HCT116 (cell line): Measurements from ENCODE around the gene DPH6. TPM values are rescaled to one million over a fixed set of nuclear protein-coding genes. Genes with fewer than 3 reads are reported as not detected.
"Not testable (repeated sequence)": the region's sequence is repeated elsewhere in the genome, so short reads cannot be mapped to it uniquely, and the experiment has no call there.

Experiments
- ATAC-seq: fragments of 200-7000 bp; cut with Tn5 transposase; 2 replicates; pipeline ENCODE4 v1.9.1; 2020; ENCODE audit warnings: mild to moderate bottlenecking, moderate library complexity
- BruUV-seq: library from RNA; stranded (reverse); fragments of 400-500 nt; replicated peaks from 2 replicates; lab custom pipeline; 2021; lab: Mats Ljungman, UMichigan
- CTCF ChIA-PET: fragments of 300-600 bp; sonication (Branson Sonifier 250); formaldehyde crosslinking; loops from one replicate; lab custom pipeline; 2021; ENCODE audit warnings: antibody characterized with exemption; lab: Charles Lee
- POLR2A ChIA-PET: fragments of 300-600, 350-600 bp; sonication (Branson Sonifier 250); formaldehyde crosslinking; loops from one replicate; lab custom pipeline; 2021; ENCODE audit warnings: antibody characterized with exemption; lab: Charles Lee
- RAD21 ChIA-PET, 2 experiments: fragments of 300-600 bp; sonication (Branson Sonifier 250); formaldehyde crosslinking; loops; one replicate each; lab custom pipeline; 2023; ENCODE audit warnings: low total read pairs in 2 of 2; ENCODE audit not compliant: uncharacterized antibody in 2 of 2, unreplicated experiment in 2 of 2, low non-redundant PET in 1 of 2; lab: Charles Lee
- DNase-seq: peaks from one replicate; pipeline ENCODE4 v3.0.0-alpha.2; 2010; ENCODE audit warnings: low read depth, low spot score
- H2AFZ ChIP-seq: fragments of 200-600 bp; shearing (Covaris generic), sonication (generic); 2 replicates; pipeline ENCODE4 v1.6.1; 2017; ENCODE audit warnings: low read depth, mixed run types, mixed read lengths, antibody characterized with exemption, low read length; ENCODE audit not compliant: poor library complexity, severe bottlenecking
- H3K27ac ChIP-seq: 2 replicates; pipeline ENCODE4 v1.5.1; 2012; ENCODE audit warnings: low read depth, low read length
- H3K27me3 ChIP-seq: fragments of 200-600 bp; sonication (generic); 2 replicates; pipeline ENCODE4 v1.6.1; 2016; ENCODE audit warnings: mixed run types, low read length, mixed read lengths; ENCODE audit not compliant: insufficient read depth
- H3K36me3 ChIP-seq, 2 experiments: fragments of 200-500 bp in 1 of 2; fragments of 200-600 bp in 1 of 2; sonication (Bioruptor generic) in 1 of 2; sonication (generic) in 1 of 2; 2 replicates each; pipeline versions ENCODE4 v1.5.1 to v1.6.1; 2014 to 2016; ENCODE audit warnings: low read length in 2 of 2, inconsistent platforms in 1 of 2, mixed read lengths in 1 of 2, mixed run types in 1 of 2; ENCODE audit not compliant: insufficient read depth in 2 of 2, control insufficient read depth in 1 of 2
- H3K4me1 ChIP-seq, 2 experiments: fragments of 200-600 bp in 1 of 2; sonication (generic) in 1 of 2; 2 replicates each; pipeline versions ENCODE4 v1.5.1 to v1.6.1; 2012 to 2017; ENCODE audit warnings: low read length in 2 of 2, inconsistent platforms in 1 of 2, mild to moderate bottlenecking in 1 of 2, mixed read lengths in 1 of 2, mixed run types in 1 of 2, moderate library complexity in 1 of 2; ENCODE audit not compliant: insufficient read depth in 2 of 2, control insufficient read depth in 1 of 2
- H3K4me2 ChIP-seq: fragments of 200-600 bp; sonication (generic); 2 replicates; pipeline ENCODE4 v1.6.1; 2017; ENCODE audit warnings: mixed run types, low read length, mixed read lengths
- H3K4me3 ChIP-seq, 2 experiments: fragments of 200-600 bp in 1 of 2; sonication (generic) in 1 of 2; replicated peaks in 1 of 2; 2 replicates each; pipeline ENCODE4 v1.5.1; 2011 to 2016; ENCODE audit warnings: low read length in 2 of 2, control low read depth in 1 of 2, low read depth in 1 of 2, mild to moderate bottlenecking in 1 of 2, mixed read lengths in 1 of 2, mixed run types in 1 of 2
- H3K79me2 ChIP-seq: fragments of 200-600 bp; sonication (generic); 2 replicates; pipeline ENCODE4 v1.6.1; 2017; ENCODE audit warnings: mild to moderate bottlenecking, mixed run types, low read length, moderate library complexity, mixed read lengths; ENCODE audit not compliant: insufficient read depth
- H3K9ac ChIP-seq: fragments of 200-600 bp; sonication (generic); 2 replicates; pipeline ENCODE4 v1.6.1; 2016; ENCODE audit warnings: low read length, mixed read lengths
- H3K9me2 ChIP-seq: fragments of 200-600 bp; sonication (generic), shearing (Covaris generic); 2 replicates; pipeline ENCODE4 v1.6.1; 2017; ENCODE audit warnings: mixed run types, mild to moderate bottlenecking, moderate library complexity; ENCODE audit not compliant: insufficient read depth
- H3K9me3 ChIP-seq, 2 experiments: fragments of 200-500 bp in 1 of 2; fragments of 200-600 bp in 1 of 2; sonication (Bioruptor generic) in 1 of 2; sonication (generic) in 1 of 2; 2 replicates each; pipeline ENCODE4 v1.6.1; 2014 to 2017; ENCODE audit warnings: low read length in 2 of 2, mixed read lengths in 2 of 2, inconsistent platforms in 1 of 2, low read depth in 1 of 2, mild to moderate bottlenecking in 1 of 2, mixed run types in 1 of 2, moderate library complexity in 1 of 2; ENCODE audit not compliant: control insufficient read depth in 1 of 2, insufficient read depth in 1 of 2
- H4K20me1 ChIP-seq: fragments of 200-600 bp; sonication (generic), shearing (Covaris generic); 2 replicates; pipeline ENCODE4 v1.6.1; 2017; ENCODE audit warnings: mixed run types, mild to moderate bottlenecking, moderate library complexity; ENCODE audit not compliant: insufficient read depth
- CBX3 ChIP-seq: IDR thresholded peaks from 2 replicates; pipeline ENCODE4 v1.6.1; 2012; ENCODE audit warnings: low read depth
- EGR1 ChIP-seq: IDR thresholded peaks from 2 replicates; pipeline ENCODE4 v1.6.1; 2012; ENCODE audit warnings: low read depth
- JUND ChIP-seq: IDR thresholded peaks from 2 replicates; pipeline ENCODE4 v1.6.1; 2012
- MAX ChIP-seq: IDR thresholded peaks from 2 replicates; pipeline ENCODE4 v1.6.1; 2012
- POLR2AphosphoS5 ChIP-seq: IDR thresholded peaks from 2 replicates; pipeline ENCODE4 v1.6.1; 2011; ENCODE audit warnings: mild to moderate bottlenecking, low read depth, low read length, moderate library complexity
- SIN3A ChIP-seq: IDR thresholded peaks from 2 replicates; pipeline ENCODE4 v1.6.1; 2012; ENCODE audit warnings: low read depth
- SP1 ChIP-seq: IDR thresholded peaks from 2 replicates; pipeline ENCODE4 v1.6.1; 2012; ENCODE audit warnings: low read depth
- ZNF274 ChIP-seq: fragments of 200-500 bp; sonication (Bioruptor generic); IDR thresholded peaks from 2 replicates; pipeline ENCODE4 v1.6.1; 2014; ENCODE audit warnings: mild to moderate bottlenecking, low read depth, low read length, inconsistent platforms
- intact Hi-C: fragments of 100-400 bp; cut with micrococcal nuclease; formaldehyde crosslinking; loops from 2 replicates; pipeline ENCODE4 v1.10.0; 2022
- total RNA-seq: library from RNA; stranded (reverse); gene quantifications from one replicate; pipeline ENCODE4 v1.2.1, GENCODE V29; 2021; ENCODE audit not compliant: unreplicated experiment
- TF ChIP-seq, protein P1 (sequence below): IDR thresholded peaks from 2 replicates; pipeline ENCODE4 v1.6.1; 2012; ENCODE audit warnings: low read depth

The DPH6 gene
- total RNA-seq, 1 experiment from 2014 or later, result 18.2 TPM

- ATAC-seq, RAD21 ChIA-PET, DNase-seq, H3K4me3 ChIP-seq, BruUV-seq, CTCF ChIA-PET, H3K9me2 ChIP-seq, intact Hi-C loops, H3K79me2 ChIP-seq, H3K9me3 ChIP-seq, H3K27ac ChIP-seq, POLR2A ChIA-PET, H3K4me1 ChIP-seq, H3K9ac ChIP-seq, H3K27me3 ChIP-seq, H2AFZ ChIP-seq, H3K4me2 ChIP-seq, H3K36me3 ChIP-seq, H4K20me1 ChIP-seq: not testable (repeated sequence)
These were observed 104.7 kb downstream of the DPH6 start for GRCh38 chr15:35441279-35441678.

DNA sequence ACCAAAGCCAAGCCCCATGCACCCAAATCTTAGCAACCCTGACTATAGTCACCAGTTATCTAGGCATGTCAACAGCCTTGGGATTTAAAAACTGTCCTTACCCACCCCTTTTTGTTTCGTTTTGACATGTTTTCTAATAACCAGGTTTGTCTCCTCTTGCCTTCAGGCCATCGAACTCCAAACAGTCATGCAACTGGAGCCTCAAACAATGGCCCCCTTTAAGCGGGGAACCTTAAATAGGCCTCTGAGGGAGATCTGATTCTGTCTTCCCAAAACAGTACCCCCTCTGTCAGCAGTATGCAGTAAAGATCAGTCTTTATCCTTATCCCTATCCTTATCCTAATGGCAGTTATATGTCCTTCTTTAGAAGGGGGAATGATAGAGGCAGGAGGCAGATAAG is 105.7 kb downstream of the DPH6 start:
- CTCF ChIA-PET, result no interaction called here
- no TSS peak for BruUV-seq
- Histone ChIP-seq H2AFZ (no peak overlapping the region), H4K20me1 (no peaks in the 10 kb centered on the region), H3K9me3 (no peaks in the 10 kb centered on the region), H3K36me3 (no peaks in the 10 kb centered on the region), H3K4me1 (no peaks in the 10 kb centered on the region), H3K9me2 (no peaks in the 10 kb centered on the region), H3K4me2 (no peak overlapping the region), H3K79me2 (no peaks in the 10 kb centered on the region), H3K27me3 (no peaks in the 10 kb centered on the region), H3K4me3 (no peak overlapping the region), H3K27ac (no peak overlapping the region), H3K9ac (no peak overlapping the region)
- ATAC-seq (no peak), DNase-seq (no peak)
- RAD21 ChIA-PET, result no interaction called here
- TF ChIP-seq EGR1 (no peak), MAX (no peak)
- intact Hi-C loops, result no loop called here
- POLR2A ChIA-PET, result no interaction called here

DNA sequence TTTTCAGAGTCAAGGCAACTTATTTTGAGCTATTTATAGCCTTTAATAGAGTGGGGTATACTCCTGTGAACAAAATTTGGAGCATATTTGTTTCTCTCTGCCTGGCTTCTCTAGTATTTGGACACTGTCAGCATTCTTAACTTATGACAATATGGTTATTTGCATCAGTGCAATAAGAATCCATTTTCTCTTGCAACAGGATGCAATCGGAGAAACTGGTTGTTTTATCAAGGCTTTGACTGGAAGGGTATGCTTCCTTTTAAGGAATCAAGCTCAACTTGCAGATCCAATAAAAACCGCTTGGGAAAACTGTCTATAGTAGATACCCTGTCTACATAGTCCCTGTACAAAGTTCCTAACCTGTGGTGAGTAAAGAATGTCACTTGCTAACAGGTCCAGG is 106.7 kb downstream of the DPH6 start:
- no peak for DNase-seq
- no peaks in the 10 kb centered on the region for H3K9me2 ChIP-seq
- H3K4me2 ChIP-seq, result no peak overlapping the region
- RAD21 ChIA-PET, result no interaction called here
- no peaks in the 10 kb centered on the region for H3K4me1 ChIP-seq
- H3K9ac ChIP-seq, result no peak overlapping the region
- no peaks in the 10 kb centered on the region for H3K9me3 ChIP-seq
- H4K20me1 ChIP-seq, result no peaks in the 10 kb centered on the region
- intact Hi-C loops, result no loop called here
- TF ChIP-seq, protein P1, sequence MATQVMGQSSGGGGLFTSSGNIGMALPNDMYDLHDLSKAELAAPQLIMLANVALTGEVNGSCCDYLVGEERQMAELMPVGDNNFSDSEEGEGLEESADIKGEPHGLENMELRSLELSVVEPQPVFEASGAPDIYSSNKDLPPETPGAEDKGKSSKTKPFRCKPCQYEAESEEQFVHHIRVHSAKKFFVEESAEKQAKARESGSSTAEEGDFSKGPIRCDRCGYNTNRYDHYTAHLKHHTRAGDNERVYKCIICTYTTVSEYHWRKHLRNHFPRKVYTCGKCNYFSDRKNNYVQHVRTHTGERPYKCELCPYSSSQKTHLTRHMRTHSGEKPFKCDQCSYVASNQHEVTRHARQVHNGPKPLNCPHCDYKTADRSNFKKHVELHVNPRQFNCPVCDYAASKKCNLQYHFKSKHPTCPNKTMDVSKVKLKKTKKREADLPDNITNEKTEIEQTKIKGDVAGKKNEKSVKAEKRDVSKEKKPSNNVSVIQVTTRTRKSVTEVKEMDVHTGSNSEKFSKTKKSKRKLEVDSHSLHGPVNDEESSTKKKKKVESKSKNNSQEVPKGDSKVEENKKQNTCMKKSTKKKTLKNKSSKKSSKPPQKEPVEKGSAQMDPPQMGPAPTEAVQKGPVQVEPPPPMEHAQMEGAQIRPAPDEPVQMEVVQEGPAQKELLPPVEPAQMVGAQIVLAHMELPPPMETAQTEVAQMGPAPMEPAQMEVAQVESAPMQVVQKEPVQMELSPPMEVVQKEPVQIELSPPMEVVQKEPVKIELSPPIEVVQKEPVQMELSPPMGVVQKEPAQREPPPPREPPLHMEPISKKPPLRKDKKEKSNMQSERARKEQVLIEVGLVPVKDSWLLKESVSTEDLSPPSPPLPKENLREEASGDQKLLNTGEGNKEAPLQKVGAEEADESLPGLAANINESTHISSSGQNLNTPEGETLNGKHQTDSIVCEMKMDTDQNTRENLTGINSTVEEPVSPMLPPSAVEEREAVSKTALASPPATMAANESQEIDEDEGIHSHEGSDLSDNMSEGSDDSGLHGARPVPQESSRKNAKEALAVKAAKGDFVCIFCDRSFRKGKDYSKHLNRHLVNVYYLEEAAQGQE, result no peak
- TF ChIP-seq JUND (no peak), POLR2AphosphoS5 (no peak), SP1 (no peak), ZNF274 (no peak), CBX3 (no peak), SIN3A (no peak)
- BruUV-seq, result no TSS peak
- H3K4me3 ChIP-seq, result no peak overlapping the region
- H3K79me2 ChIP-seq, result no peaks in the 10 kb centered on the region
- H3K27ac ChIP-seq, result no peak overlapping the region
- CTCF ChIA-PET, result interaction anchor here (1.0 kb wide), 1 partner anchor 150 kb away, joined by 4 read pairs; no protein-coding TSS in a partner anchor
- POLR2A ChIA-PET, result no interaction called here
- H3K27me3 ChIP-seq, result no peaks in the 10 kb centered on the region
- no peaks in the 10 kb centered on the region for H3K36me3 ChIP-seq
- ATAC-seq, result no peak
- H2AFZ ChIP-seq, result no peak overlapping the region
